ENCODE measurements around the gene ZNF248.

The ZNF248 gene

GRCh38 chr10:37819797-37820196 lies 37.6 kb downstream of the ZNF248 start:
- DNase-seq, result no peak

- no peak for DNase-seq
These were observed 41.1 kb downstream of the ZNF248 start for GRCh38 chr10:37816290-37816689.

- no peak for DNase-seq
These were observed 43.6 kb downstream of the ZNF248 start for GRCh38 chr10:37813763-37814162.

- DNase-seq, result no peak
These were observed 45.1 kb downstream of the ZNF248 start for GRCh38 chr10:37812290-37812689.

- DNase-seq, result no peak
These were observed 54.1 kb downstream of the ZNF248 start for GRCh38 chr10:37803269-37803668.

- DNase-seq, result no peak
These were observed 55.9 kb downstream of the ZNF248 start for GRCh38 chr10:37801557-37801956.

- no peak for DNase-seq
These were observed 63.0 kb downstream of the ZNF248 start for GRCh38 chr10:37794305-37794976.

- no peak for DNase-seq
These were observed 67.8 kb downstream of the ZNF248 start for GRCh38 chr10:37789590-37789989.

GRCh38 chr10:37784678-37785077 lies 72.7 kb downstream of the ZNF248 start:
- DNase-seq, result no peak

- DNase-seq, result no peak
These were observed 76.9 kb downstream of the ZNF248 start for GRCh38 chr10:37780536-37780935.

- DNase-seq, result no peak
These were observed 80.4 kb downstream of the ZNF248 start for GRCh38 chr10:37777056-37777455.

- no peak for DNase-seq
These were observed 81.8 kb downstream of the ZNF248 start for GRCh38 chr10:37775612-37776011.

- no peak for DNase-seq
These were observed 83.1 kb downstream of the ZNF248 start for GRCh38 chr10:37774351-37774750.

GRCh38 chr10:37765216-37765615 lies 92.2 kb downstream of the ZNF248 start:
- DNase-seq, result no peak

GRCh38 chr10:37763132-37763531 lies 94.3 kb downstream of the ZNF248 start:
- DNase-seq, result no peak

GRCh38 chr10:37762287-37762686 lies 95.1 kb downstream of the ZNF248 start:
- no peak for DNase-seq

- no peak for DNase-seq
These were observed 96.6 kb downstream of the ZNF248 start for GRCh38 chr10:37760817-37761216.

GRCh38 chr10:37758074-37758473 lies 99.3 kb downstream of the ZNF248 start:
- no peak for DNase-seq

- peak; percentile 38 for DNase-seq
These were observed 102.7 kb downstream of the ZNF248 start for GRCh38 chr10:37754538-37755323.

- DNase-seq, result no peak
These were observed 105.0 kb downstream of the ZNF248 start for GRCh38 chr10:37752334-37752875.

- no peak for DNase-seq
These were observed 109.2 kb downstream of the ZNF248 start for GRCh38 chr10:37748170-37748569.

- no peak for DNase-seq
These were observed 110.3 kb downstream of the ZNF248 start for GRCh38 chr10:37747081-37747480.

GRCh38 chr10:37741831-37742230 lies 115.6 kb downstream of the ZNF248 start:
- DNase-seq, result no peak

GRCh38 chr10:37739181-37739580 lies 118.2 kb downstream of the ZNF248 start:
- no peak for DNase-seq
